SK-N-SH treated with all-trans-retinoic acid at 6 μM for 48 hours (cell line): ENCODE data around the gene PPM1H.

Experiments used
- ATAC-seq: fragments of 200-7000 bp; cut with Tn5 transposase; 3 replicates; pipeline ENCODE4 v1.9.1; 2020; ENCODE audit warnings: mild to moderate bottlenecking, moderate library complexity
- ARNTL ChIP-seq: fragments of 450-650 bp; formaldehyde crosslinking; IDR thresholded peaks from 2 replicates; pipeline ENCODE4 v1.5.0; 2020; ENCODE audit warnings: low read depth, mild to moderate bottlenecking, moderate library complexity, borderline replicate concordance
- CREB5 ChIP-seq: fragments of 250-450 bp; sonication (Bioruptor Pico); IDR thresholded peaks from 2 replicates; pipeline ENCODE4 v1.5.1; 2020; ENCODE audit warnings: low read depth, mild to moderate bottlenecking, moderate library complexity
- CSDC2 ChIP-seq: fragments of 250-450 bp; sonication (Bioruptor Pico); IDR thresholded peaks from 2 replicates; pipeline ENCODE4 v1.5.0; 2020; ENCODE audit warnings: mild to moderate bottlenecking, moderate library complexity
- ESRRG ChIP-seq: fragments of 250-450 bp; sonication (Bioruptor Pico); IDR thresholded peaks from 2 replicates; pipeline ENCODE4 v1.6.1; 2021; ENCODE audit warnings: mild to moderate bottlenecking
- ISL1 ChIP-seq: fragments of 250-450 bp; sonication (Bioruptor Pico); IDR thresholded peaks from 2 replicates; pipeline ENCODE4 v2.1.2; 2022; ENCODE audit warnings: mild to moderate bottlenecking, moderate library complexity
- OSR1 ChIP-seq: fragments of 250-450 bp; sonication (Bioruptor Pico); IDR thresholded peaks from 2 replicates; pipeline ENCODE4 v1.8.0; 2022; ENCODE audit warnings: moderate library complexity, mild to moderate bottlenecking, inconsistent platforms
- PATZ1 ChIP-seq: fragments of 250-450 bp; sonication (Bioruptor Pico); IDR thresholded peaks from 2 replicates; pipeline ENCODE4 v1.8.0; 2020; ENCODE audit warnings: mild to moderate bottlenecking, moderate library complexity, borderline replicate concordance
- POU6F1 ChIP-seq: fragments of 250-450 bp; sonication (Bioruptor Pico); IDR thresholded peaks from 2 replicates; pipeline ENCODE4 v1.8.0; 2021; ENCODE audit warnings: low read depth, mild to moderate bottlenecking, moderate library complexity, borderline replicate concordance
- PPARA ChIP-seq: fragments of 250-450 bp; sonication (Bioruptor Pico); IDR thresholded peaks from 2 replicates; pipeline ENCODE4 v1.5.0; 2020; ENCODE audit warnings: mild to moderate bottlenecking, borderline replicate concordance
- RARB ChIP-seq: fragments of 250-450 bp; sonication (Bioruptor Pico); IDR thresholded peaks from 2 replicates; pipeline ENCODE4 v1.8.0; 2021; ENCODE audit warnings: mild to moderate bottlenecking, moderate library complexity
- SNAI2 ChIP-seq: fragments of 250-450 bp; sonication (Bioruptor Pico); IDR thresholded peaks from 2 replicates; pipeline ENCODE4 v1.5.0; 2020; ENCODE audit warnings: mild to moderate bottlenecking, moderate library complexity
- TCF4 ChIP-seq: fragments of 250-450 bp; sonication (Bioruptor Pico); IDR thresholded peaks from 2 replicates; pipeline ENCODE4 v1.8.0; 2021; ENCODE audit warnings: mild to moderate bottlenecking, moderate library complexity, borderline replicate concordance
- TOX ChIP-seq: fragments of 250-450 bp; sonication (Bioruptor Pico); IDR thresholded peaks from 2 replicates; pipeline ENCODE4 v1.8.0; 2021; ENCODE audit warnings: mild to moderate bottlenecking, moderate library complexity, borderline replicate concordance
- TSHZ2 ChIP-seq: fragments of 250-450 bp; sonication (Bioruptor Pico); IDR thresholded peaks from 2 replicates; pipeline ENCODE4 v1.5.0; 2020; ENCODE audit warnings: mild to moderate bottlenecking, moderate library complexity
- ZC3H10 ChIP-seq: fragments of 250-450 bp; sonication (Bioruptor Pico); IDR thresholded peaks from 2 replicates; pipeline ENCODE4 v1.5.1; 2021; ENCODE audit warnings: mild to moderate bottlenecking, moderate library complexity
- ZFP3 ChIP-seq: fragments of 250-450 bp; sonication (Bioruptor Pico); IDR thresholded peaks from 2 replicates; pipeline ENCODE4 v1.5.0; 2020; ENCODE audit warnings: mild to moderate bottlenecking, moderate library complexity
- ZFP30 ChIP-seq: fragments of 450-650 bp; formaldehyde crosslinking; IDR thresholded peaks from 2 replicates; pipeline ENCODE4 v1.5.0; 2022; ENCODE audit warnings: mild to moderate bottlenecking, moderate library complexity
- ZNF565 ChIP-seq: fragments of 450-650 bp; formaldehyde crosslinking; conservative IDR thresholded peaks from 2 replicates; pipeline ENCODE4 v1.5.0; 2020; ENCODE audit warnings: low read depth, mild to moderate bottlenecking, moderate library complexity
- ZNF70 ChIP-seq: fragments of 450-650 bp; formaldehyde crosslinking; IDR thresholded peaks from 2 replicates; pipeline ENCODE4 v1.5.0; 2020; ENCODE audit warnings: mild to moderate bottlenecking, moderate library complexity
- ZNF8 ChIP-seq: fragments of 450-650 bp; formaldehyde crosslinking; IDR thresholded peaks from 2 replicates; pipeline ENCODE4 v1.5.0; 2020; ENCODE audit warnings: mild to moderate bottlenecking, moderate library complexity

Gene PPM1H

GRCh38 chr12:62653304-62653703, 281.6 kb downstream of the PPM1H start:
- no peak for ATAC-seq
- TF ChIP-seq PPARA, result no peak
- no peak for TF ChIP-seq POU6F1 (CRISPR knock-in tag)
- TF ChIP-seq RARB (CRISPR knock-in tag), result no peak

- TF ChIP-seq OSR1 (CRISPR knock-in tag), result no peak
- no peak for TF ChIP-seq TOX (CRISPR knock-in tag)
- TF ChIP-seq ZNF8, result no peak
- ATAC-seq, result no peak
Observed at GRCh38 chr12:62651138-62651537, 283.8 kb downstream of the PPM1H start.

GRCh38 chr12:62649412-62650138, 285.4 kb downstream of the PPM1H start:
- TF ChIP-seq ZFP30 (CRISPR knock-in tag) (no peak), TSHZ2 (no peak), ZC3H10 (CRISPR knock-in tag) (no peak), TCF4 (no peak), ARNTL (CRISPR knock-in tag) (no peak), ZNF70 (CRISPR knock-in tag) (no peak), ISL1 (CRISPR knock-in tag) (no peak), ZFP3 (CRISPR knock-in tag) (no peak), PPARA (no peak), CSDC2 (CRISPR knock-in tag) (no peak), ESRRG (no peak), POU6F1 (CRISPR knock-in tag) (no peak), PATZ1 (CRISPR knock-in tag) (no peak), CREB5 (CRISPR knock-in tag) (no peak), SNAI2 (CRISPR knock-in tag) (no peak), ZNF8 (no peak), OSR1 (CRISPR knock-in tag) (no peak), ZNF565 (no peak), TOX (CRISPR knock-in tag) (no peak)
- ATAC-seq, result no peak

- ATAC-seq, result no peak
- TF ChIP-seq TOX (CRISPR knock-in tag) (no peak), ZNF70 (CRISPR knock-in tag) (no peak), ZNF565 (no peak), TCF4 (no peak)
Observed at GRCh38 chr12:62647586-62647985, 287.4 kb downstream of the PPM1H start.
